ENCODE measurements around the gene PPP1R13L. TPM values are rescaled to one million over a fixed set of nuclear protein-coding genes. Genes with fewer than 3 reads are reported as not detected.

Gene PPP1R13L
- total and polyA plus RNA-seq, 4 donors: 0.51 to 7.7 (median 4.9) TPM

DNA sequence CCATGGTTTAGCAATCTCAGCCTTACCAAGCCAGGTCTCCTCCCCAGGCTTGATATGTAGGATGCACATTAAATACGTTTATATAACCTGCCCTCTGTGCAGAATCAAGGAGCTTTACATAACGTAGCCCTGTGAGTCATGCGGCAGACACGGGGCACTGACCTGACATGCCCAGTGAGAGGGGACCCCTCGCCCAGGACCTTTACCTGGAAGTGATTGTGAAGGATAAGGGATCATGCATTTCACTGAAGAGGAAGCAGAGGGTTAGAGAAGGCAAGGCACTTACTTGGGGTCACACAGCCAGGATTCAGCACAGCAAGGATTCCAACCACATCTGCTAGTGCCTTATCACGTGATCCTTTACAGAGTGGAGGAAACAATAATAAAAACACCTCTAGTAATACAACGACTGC lies 44.0 kb upstream of the PPP1R13L start:
- DNase-seq (ENCODE audit: low spot score): no peak
- TF ChIP-seq NR2F2 (IDR thresholded peaks at IDR 0.05) (no peak), EGR1 (IDR thresholded peaks at IDR 0.05; ENCODE audit: low read depth in 2 of 2) (no peak), HNF4G (IDR thresholded peaks at IDR 0.05) (no peak), TAF1 (conservative IDR thresholded peaks at IDR 0.05) (no peak), FOXA2 (IDR thresholded peaks at IDR 0.05) (no peak), JUND (IDR thresholded peaks at IDR 0.05) (no peak), RXRA (IDR thresholded peaks at IDR 0.05) (no peak), RAD21 (IDR thresholded peaks at IDR 0.05) (no peak), YY1 (IDR thresholded peaks at IDR 0.05) (no peak), FOXA1 (IDR thresholded peaks at IDR 0.05) (no peak), REST (IDR thresholded peaks at IDR 0.05) (no peak), GABPA (IDR thresholded peaks at IDR 0.05 in 1 of 2, conservative IDR thresholded peaks at IDR 0.05 in 1 of 2) (no peak), SP1 (IDR thresholded peaks at IDR 0.05) (no peak), HNF4A (conservative IDR thresholded peaks at IDR 0.05) (no peak)
- TF ChIP-seq, protein P1, sequence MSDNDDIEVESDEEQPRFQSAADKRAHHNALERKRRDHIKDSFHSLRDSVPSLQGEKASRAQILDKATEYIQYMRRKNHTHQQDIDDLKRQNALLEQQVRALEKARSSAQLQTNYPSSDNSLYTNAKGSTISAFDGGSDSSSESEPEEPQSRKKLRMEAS (IDR thresholded peaks at IDR 0.05): no peak
- TF ChIP-seq, protein P2, sequence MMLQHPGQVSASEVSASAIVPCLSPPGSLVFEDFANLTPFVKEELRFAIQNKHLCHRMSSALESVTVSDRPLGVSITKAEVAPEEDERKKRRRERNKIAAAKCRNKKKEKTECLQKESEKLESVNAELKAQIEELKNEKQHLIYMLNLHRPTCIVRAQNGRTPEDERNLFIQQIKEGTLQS (IDR thresholded peaks at IDR 0.05): no peak
- TF ChIP-seq, protein P3, sequence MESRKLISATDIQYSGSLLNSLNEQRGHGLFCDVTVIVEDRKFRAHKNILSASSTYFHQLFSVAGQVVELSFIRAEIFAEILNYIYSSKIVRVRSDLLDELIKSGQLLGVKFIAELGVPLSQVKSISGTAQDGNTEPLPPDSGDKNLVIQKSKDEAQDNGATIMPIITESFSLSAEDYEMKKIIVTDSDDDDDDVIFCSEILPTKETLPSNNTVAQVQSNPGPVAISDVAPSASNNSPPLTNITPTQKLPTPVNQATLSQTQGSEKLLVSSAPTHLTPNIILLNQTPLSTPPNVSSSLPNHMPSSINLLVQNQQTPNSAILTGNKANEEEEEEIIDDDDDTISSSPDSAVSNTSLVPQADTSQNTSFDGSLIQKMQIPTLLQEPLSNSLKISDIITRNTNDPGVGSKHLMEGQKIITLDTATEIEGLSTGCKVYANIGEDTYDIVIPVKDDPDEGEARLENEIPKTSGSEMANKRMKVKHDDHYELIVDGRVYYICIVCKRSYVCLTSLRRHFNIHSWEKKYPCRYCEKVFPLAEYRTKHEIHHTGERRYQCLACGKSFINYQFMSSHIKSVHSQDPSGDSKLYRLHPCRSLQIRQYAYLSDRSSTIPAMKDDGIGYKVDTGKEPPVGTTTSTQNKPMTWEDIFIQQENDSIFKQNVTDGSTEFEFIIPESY (IDR thresholded peaks at IDR 0.05): no peak
- no peak overlapping the region for H3K9ac ChIP-seq (ENCODE audit: low read depth in 1 of 2, low read length in 2 of 2)
- no peaks in the 10 kb centered on the region for H3K27me3 ChIP-seq (ENCODE audit: control insufficient read depth in 4 of 4, insufficient read depth in 4 of 4, low read length in 3 of 4)
- H3K36me3 ChIP-seq (ENCODE audit: control insufficient read depth in 4 of 4, insufficient read depth in 3 of 4, low read depth in 1 of 4, low read length in 3 of 4): no peaks in the 10 kb centered on the region
- H3K27ac ChIP-seq (ENCODE audit: low read depth in 1 of 2, low read length in 2 of 2): no peak overlapping the region
- 76% methylated on average over 7 of the region's 7 CpGs for WGBS
- no peak overlapping the region for H3K4me3 ChIP-seq (ENCODE audit: low read depth in 1 of 3, low read length in 3 of 3)
- H3K4me1 ChIP-seq (ENCODE audit: control insufficient read depth in 4 of 4, insufficient read depth in 4 of 4, low read length in 3 of 4): peaks cover 4 to 24% (median 8%) of the 10 kb centered on the region in 4 donors
- no peaks in the 10 kb centered on the region for H3K9me3 ChIP-seq (ENCODE audit: control insufficient read depth in 4 of 4, low read length in 3 of 4)

GRCh38 chr19:45448425-45448756 lies 43.5 kb upstream of the PPP1R13L start:
- H3K27ac ChIP-seq (ENCODE audit: low read depth in 1 of 2, low read length in 2 of 2): no peak overlapping the region
- H3K27me3 ChIP-seq (ENCODE audit: control insufficient read depth in 4 of 4, insufficient read depth in 4 of 4, low read length in 3 of 4): no peaks in the 10 kb centered on the region
- H3K9ac ChIP-seq (ENCODE audit: low read depth in 1 of 2, low read length in 2 of 2): no peak overlapping the region
- no peak for DNase-seq (ENCODE audit: low spot score)
- whole genome bisulfite sequencing: 87% methylated on average over 3 of the region's 3 CpGs
- TF ChIP-seq EGR1 (IDR thresholded peaks at IDR 0.05; ENCODE audit: low read depth in 2 of 2) (no peak), FOXA1 (IDR thresholded peaks at IDR 0.05) (no peak), CTCF (IDR thresholded peaks at IDR 0.05; ENCODE audit: low read depth, low read length, missing input control) (no peak), GABPA (IDR thresholded peaks at IDR 0.05 in 1 of 2, conservative IDR thresholded peaks at IDR 0.05 in 1 of 2) (no peak), HNF4A (conservative IDR thresholded peaks at IDR 0.05) (no peak), JUND (IDR thresholded peaks at IDR 0.05) (no peak), TAF1 (conservative IDR thresholded peaks at IDR 0.05) (no peak)
- TF ChIP-seq, protein P2 (IDR thresholded peaks at IDR 0.05): no peak
- no peaks in the 10 kb centered on the region for H3K36me3 ChIP-seq (ENCODE audit: control insufficient read depth in 4 of 4, insufficient read depth in 3 of 4, low read depth in 1 of 4, low read length in 3 of 4)
- H3K4me3 ChIP-seq (ENCODE audit: low read depth in 1 of 3, low read length in 3 of 3): no peak overlapping the region
- peaks cover 4 to 28% (median 8%) of the 10 kb centered on the region in 4 donors for H3K4me1 ChIP-seq (ENCODE audit: control insufficient read depth in 4 of 4, insufficient read depth in 4 of 4, low read length in 3 of 4)
- H3K9me3 ChIP-seq (ENCODE audit: control insufficient read depth in 4 of 4, low read length in 3 of 4): no peaks in the 10 kb centered on the region
